H1 (cell line): ENCODE data around the gene ARHGAP6. TPM values are rescaled to one million over a fixed set of nuclear protein-coding genes. Genes with fewer than 3 reads are reported as not detected.

Source experiments
- CTCF ChIA-PET: fragments of 300-600 bp; sonication (Branson Sonifier 250); formaldehyde crosslinking; loops from one replicate; lab custom pipeline; 2021; ENCODE audit not compliant: partially characterized antibody; lab: Charles Lee
- POLR2A ChIA-PET: fragments of 300-600 bp; sonication (Branson Sonifier 250); formaldehyde crosslinking; loops from one replicate; lab custom pipeline; 2021; ENCODE audit warnings: inconsistent platforms; ENCODE audit not compliant: partially characterized antibody; lab: Charles Lee
- DNase-seq, 2 experiments: peaks; one replicate each; pipeline versions ENCODE4 v3.0.0 to v3.0.0-alpha.2; 2010 to 2022; ENCODE audit warnings: low spot score in 2 of 2, low read depth in 1 of 2, mixed read lengths in 1 of 2
- FAIRE-seq: peaks from 2 replicates; lab custom pipeline; 2011; peaks lifted over from hg19 to GRCh38; lab: Jason Lieb, UNC
- H2AFZ ChIP-seq: 2 replicates; pipeline ENCODE4 v1.8.1; 2012; ENCODE audit warnings: low read length, inconsistent platforms
- H2AK5ac ChIP-seq: 2 replicates; pipeline ENCODE4 v1.6.1; 2013; ENCODE audit warnings: low read depth, low read length
- H2BK120ac ChIP-seq: replicated peaks from 2 replicates; pipeline ENCODE3; 2013; ENCODE audit warnings: low read depth, low read length, inconsistent platforms
- H2BK12ac ChIP-seq: 2 replicates; pipeline ENCODE4 v1.6.1; 2013; ENCODE audit warnings: low read depth, low read length
- H2BK15ac ChIP-seq: 2 replicates; pipeline ENCODE4 v1.6.1; 2013; ENCODE audit warnings: low read length
- H2BK20ac ChIP-seq: 2 replicates; pipeline ENCODE4 v1.6.1; 2013; ENCODE audit warnings: low read length
- H2BK5ac ChIP-seq: 2 replicates; pipeline ENCODE4 v1.6.1; 2013; ENCODE audit warnings: low read depth, low read length
- H3K14ac ChIP-seq: 2 replicates; pipeline ENCODE4 v1.6.1; 2013; ENCODE audit warnings: inconsistent platforms; ENCODE audit not compliant: insufficient read length
- H3K18ac ChIP-seq: 2 replicates; pipeline ENCODE4 v1.6.1; 2013; ENCODE audit warnings: low read length; ENCODE audit errors: extremely low read depth
- H3K23ac ChIP-seq: 2 replicates; pipeline ENCODE4 v1.6.1; 2013; ENCODE audit warnings: inconsistent platforms; ENCODE audit not compliant: insufficient read length
- H3K23me2 ChIP-seq: 2 replicates; pipeline ENCODE4 v1.6.1; 2013; ENCODE audit warnings: low read depth, low read length
- H3K27ac ChIP-seq: 2 replicates; pipeline ENCODE4 v1.6.1; 2011; ENCODE audit warnings: low read depth, low read length, inconsistent platforms
- H3K27me3 ChIP-seq, 4 experiments: replicated peaks in 1 of 4; 1 replicate in 1 of 4; 2 replicates in 3 of 4; pipeline versions ENCODE4 v1.6.1 to v1.8.1; 2011 to 2013; ENCODE audit warnings: low read length in 3 of 4, mild to moderate bottlenecking in 3 of 4, inconsistent platforms in 2 of 4, mixed read lengths in 2 of 4, moderate library complexity in 1 of 4; ENCODE audit not compliant: control insufficient read depth in 3 of 4, insufficient read depth in 3 of 4; ENCODE audit errors: extremely low read depth in 1 of 4
- H3K36me3 ChIP-seq, 4 experiments: 2 replicates each; pipeline versions ENCODE4 v1.6.1 to v1.8.1; 2011 to 2013; ENCODE audit warnings: mild to moderate bottlenecking in 4 of 4, low read length in 3 of 4, moderate library complexity in 2 of 4, control low read depth in 1 of 4, inconsistent platforms in 1 of 4; ENCODE audit not compliant: insufficient read depth in 4 of 4, control insufficient read depth in 2 of 4
- H3K4ac ChIP-seq: replicated peaks from 2 replicates; pipeline ENCODE3; 2013; ENCODE audit warnings: low read length, low read depth, mixed read lengths, inconsistent platforms; ENCODE audit not compliant: insufficient read length
- H3K4me1 ChIP-seq, 4 experiments: replicated peaks in 1 of 4; 1 replicate in 1 of 4; 2 replicates in 3 of 4; pipeline versions ENCODE4 v1.6.1 to v1.8.1; 2011 to 2013; ENCODE audit warnings: low read length in 3 of 4, inconsistent platforms in 2 of 4, mixed read lengths in 1 of 4; ENCODE audit not compliant: insufficient read depth in 4 of 4, control insufficient read depth in 3 of 4
- H3K4me2 ChIP-seq, 2 experiments: 2 replicates each; pipeline versions ENCODE4 v1.6.1 to v1.8.1; 2011 to 2013; ENCODE audit warnings: low read depth in 2 of 2, low read length in 2 of 2, control low read depth in 1 of 2, inconsistent platforms in 1 of 2, mild to moderate bottlenecking in 1 of 2; ENCODE audit not compliant: insufficient read depth in 1 of 2
- H3K4me3 ChIP-seq, 4 experiments: fragments of 200-600, 300-600 bp in 1 of 4; sonication (generic), shearing (Covaris generic), sonication (Bioruptor Twin) in 1 of 4; 2 replicates each; pipeline versions ENCODE4 v1.5.1 to v1.8.1; 2011 to 2016; ENCODE audit warnings: low read length in 4 of 4, low read depth in 3 of 4, control low read depth in 2 of 4, inconsistent platforms in 2 of 4, mild to moderate bottlenecking in 2 of 4, mixed read lengths in 1 of 4, moderate library complexity in 1 of 4; ENCODE audit not compliant: insufficient read depth in 2 of 4; ENCODE audit errors: extremely low read depth in 1 of 4
- H3K56ac ChIP-seq: replicated peaks from 2 replicates; pipeline ENCODE3; 2013; ENCODE audit warnings: low read depth, mild to moderate bottlenecking, mixed read lengths, low read length, inconsistent platforms; ENCODE audit not compliant: insufficient read length
- H3K79me1 ChIP-seq: 2 replicates; pipeline ENCODE4 v1.6.1; 2013; ENCODE audit warnings: low read depth, low read length, control low read depth
- H3K79me2 ChIP-seq, 2 experiments: 2 replicates each; pipeline versions ENCODE4 v1.6.1 to v1.8.1; 2012 to 2013; ENCODE audit warnings: low read length in 2 of 2, mild to moderate bottlenecking in 2 of 2, inconsistent platforms in 1 of 2; ENCODE audit not compliant: insufficient read depth in 2 of 2, control insufficient read depth in 1 of 2
- H3K9ac ChIP-seq, 4 experiments: replicated peaks in 1 of 4; 1 replicate in 1 of 4; 2 replicates in 3 of 4; pipeline versions ENCODE4 v1.6.1 to v1.8.1; 2011 to 2013; ENCODE audit warnings: low read depth in 3 of 4, low read length in 3 of 4, control low read depth in 2 of 4, mild to moderate bottlenecking in 2 of 4, moderate library complexity in 2 of 4, inconsistent platforms in 1 of 4; ENCODE audit errors: extremely low read depth in 1 of 4
- H3K9me3 ChIP-seq, 2 experiments: 2 replicates each; pipeline versions ENCODE4 v1.6.1 to v1.8.1; 2012 to 2013; ENCODE audit warnings: mild to moderate bottlenecking in 2 of 2, moderate library complexity in 2 of 2, control low read depth in 1 of 2, inconsistent platforms in 1 of 2, low read depth in 1 of 2, low read length in 1 of 2, mixed read lengths in 1 of 2; ENCODE audit not compliant: insufficient read depth in 2 of 2
- H4K20me1 ChIP-seq, 2 experiments: replicated peaks in 1 of 2; 2 replicates each; pipeline versions ENCODE3 to v1.8.1; 2011 to 2013; ENCODE audit warnings: inconsistent platforms in 2 of 2, low read length in 2 of 2, mild to moderate bottlenecking in 1 of 2; ENCODE audit not compliant: insufficient read depth in 2 of 2, control insufficient read depth in 1 of 2
- H4K5ac ChIP-seq: 2 replicates; pipeline ENCODE4 v1.6.1; 2013; ENCODE audit warnings: low read length, low read depth, mixed read lengths, inconsistent platforms; ENCODE audit not compliant: insufficient read length
- H4K8ac ChIP-seq: 2 replicates; pipeline ENCODE4 v1.8.0; 2013; ENCODE audit warnings: mild to moderate bottlenecking, moderate library complexity, low read length, inconsistent platforms; ENCODE audit not compliant: insufficient read depth; ENCODE audit errors: extremely low read depth
- H4K91ac ChIP-seq: replicated peaks from 2 replicates; pipeline ENCODE3; 2013; ENCODE audit warnings: low read length, mixed read lengths, inconsistent platforms; ENCODE audit not compliant: insufficient read length
- CREB1 ChIP-seq: IDR thresholded peaks from 2 replicates; pipeline ENCODE4 v1.6.1; 2012; ENCODE audit warnings: inconsistent platforms
- WGBS, 2 experiments: shearing (Covaris generic) in 1 of 2; methylation state at CpG; one replicate each; pipeline versions ENCODE4 v1.1.6 to v1.1.7; 2013 to 2015; ENCODE audit warnings: low lambda C conversion rate in 2 of 2, mixed read lengths in 2 of 2, inconsistent platforms in 1 of 2, low coverage in 1 of 2, missing lambda C conversion rate in 1 of 2; ENCODE audit not compliant: insufficient replicate concordance in 2 of 2, insufficient coverage in 1 of 2, insufficient read length in 1 of 2; ENCODE audit errors: extremely low coverage in 1 of 2, missing lambda C conversion rate in 1 of 2; 5-methylcytosine and 5-hydroxymethylcytosine counted together
- polyA plus RNA-seq, 7 experiments: library from polyadenylated mRNA; depleted of rRNA in 3 of 7; stranded (reverse) in 5 of 7; unstranded in 2 of 7; fragments of >200 nt in 5 of 7; fragments of 200-250 nt in 2 of 7; gene quantifications; 1 replicate in 5 of 7; 2 replicates in 1 of 7; 4 replicates in 1 of 7; pipeline versions ENCODE4 v1.2.1 to v1.2.3, GENCODE V29; 2011 to 2013; ENCODE audit warnings: missing spikeins in 2 of 7, mixed read lengths in 2 of 7
- total RNA-seq: library from RNA; stranded (reverse); fragmentation: NEBNext Ultra II Directional; extraction: Animal tissue kit (Norgen Biotek cat#: 25700); gene quantifications from 2 replicates; pipeline ENCODE4 v1.2.1, GENCODE V29; 2021

ARHGAP6 gene
- total and polyA plus RNA-seq, 2 of the 8 experiments (the other 6 are each of a cell fraction or from before 2014, with no cell fraction given), result 0.35 to 0.82 TPM

GRCh38 chrX:11444052-11444451, 221.7 kb downstream of the ARHGAP6 start:
- Histone ChIP-seq H3K4ac (no peak overlapping the region), H2BK120ac (no peak overlapping the region), H2BK20ac (no peak overlapping the region), H3K14ac (no peak overlapping the region), H2BK5ac (no peak overlapping the region), H3K27ac (no peak overlapping the region), H3K9me3 (no peaks in the 10 kb centered on the region), H4K5ac (no peak overlapping the region), H3K4me3 (no peak overlapping the region), H2BK12ac (no peak overlapping the region), H3K36me3 (no peaks in the 10 kb centered on the region), H3K79me1 (no peaks in the 10 kb centered on the region), H3K18ac (no peak overlapping the region), H2AFZ (no peak overlapping the region), H3K79me2 (no peaks in the 10 kb centered on the region), H3K9ac (no peak overlapping the region), H3K4me1 (no peaks in the 10 kb centered on the region), H4K91ac (no peak overlapping the region), H3K4me2 (no peak overlapping the region), H2AK5ac (no peak overlapping the region), H3K23me2 (no peaks in the 10 kb centered on the region), H2BK15ac (no peak overlapping the region), H4K20me1 (no peaks in the 10 kb centered on the region), H3K27me3 (no peaks in the 10 kb centered on the region), H3K56ac (no peak overlapping the region), H4K8ac (no peak overlapping the region), H3K23ac (no peak overlapping the region)
- POLR2A ChIA-PET, result no interaction called here
- FAIRE-seq (no peak), DNase-seq (no peak)
- CTCF ChIA-PET, result interaction anchor here (0.9 kb wide), 1 partner anchor 93 kb away, joined by 3 read pairs; no protein-coding TSS in a partner anchor
- WGBS, 2 experiments, result 92% methylated on average over 3 of the region's 3 CpGs; no CpG with 5 or more reads in 1 of the 2 experiments
- TF ChIP-seq CREB1, result no peak
